Heart left ventricle (tissue), 16 donors: ENCODE results near the gene ARID5B. TPM values are rescaled to one million over a fixed set of nuclear protein-coding genes. Genes with fewer than 3 reads are reported as not detected.

ENCODE experiments used
- ATAC-seq, 4 donors: fragments of 200-7000 bp; cut with Tn5 transposase; one replicate each; pipeline ENCODE4 v1.9.1; 2020 to 2022; ENCODE audit warnings: moderate library complexity in 4 of 4, mild to moderate bottlenecking in 3 of 4, moderate number of reproducible peaks in 1 of 4
- DNase-seq, 5 donors: peaks; one replicate each; pipeline ENCODE4 v3.0.0-alpha.2; 2020
- H3K27ac ChIP-seq, 12 donors: fragments of 200-600 bp; sonication (generic) in 4 of 12; one replicate each; pipeline versions ENCODE4 v1.5.0 to v1.8.0; 2016 to 2022; ENCODE audit warnings: mild to moderate bottlenecking in 2 of 12
- H3K27me3 ChIP-seq, 9 donors: fragments of 200-600 bp; sonication (generic) in 2 of 9; one replicate each; pipeline versions ENCODE4 v1.5.1 to v1.8.0; 2016 to 2022; ENCODE audit warnings: mild to moderate bottlenecking in 3 of 9
- H3K36me3 ChIP-seq, 9 donors: fragments of 200-600 bp; sonication (generic) in 2 of 9; one replicate each; pipeline versions ENCODE4 v1.5.0 to v1.8.0; 2018 to 2022; ENCODE audit warnings: mild to moderate bottlenecking in 2 of 9
- H3K4me1 ChIP-seq, 12 donors: fragments of 200-600 bp; sonication (generic) in 4 of 12; one replicate each; pipeline versions ENCODE4 v1.5.0 to v1.8.0; 2016 to 2022; ENCODE audit warnings: mild to moderate bottlenecking in 3 of 12
- H3K4me3 ChIP-seq, 12 donors: fragments of 200-600 bp; sonication (generic) in 4 of 12; one replicate each; pipeline versions ENCODE4 v1.5.0 to v1.8.0; 2017 to 2022; ENCODE audit warnings: mild to moderate bottlenecking in 9 of 12, moderate library complexity in 4 of 12
- H3K9me3 ChIP-seq, 12 donors: fragments of 200-600 bp; sonication (generic) in 4 of 12; one replicate each; pipeline versions ENCODE4 v1.5.0 to v1.8.0; 2016 to 2022; ENCODE audit warnings: mild to moderate bottlenecking in 1 of 12
- CTCF ChIP-seq, 12 donors: fragments of 200-600 bp; sonication (generic) in 4 of 12; IDR thresholded peaks; one replicate each; pipeline versions ENCODE4 v1.5.0 to v1.8.0; 2018 to 2022; ENCODE audit warnings: antibody characterized with exemption in 12 of 12, mild to moderate bottlenecking in 5 of 12
- POLR2A ChIP-seq, 2 donors: fragments of 450-650 bp; IDR thresholded peaks; one replicate each; pipeline ENCODE4 v1.6.1; 2017; ENCODE audit warnings: antibody characterized with exemption in 2 of 2, mild to moderate bottlenecking in 2 of 2, moderate library complexity in 2 of 2
- WGBS, 4 donors: extraction: QIAGEN DNeasy Blood & Tissue Kit in 2 of 4; methylation state at CpG; one replicate each; pipeline versions ENCODE4 v1.1.5 to v1.1.7; 2013 to 2018; 5-methylcytosine and 5-hydroxymethylcytosine counted together
- intact Hi-C, 10 donors: fragments of 100-400 bp; cut with DNase I; formaldehyde crosslinking; loops; one replicate each; pipeline versions ENCODE4 v1.11.1 to v1.14.2; 2022
- polyA plus RNA-seq, 2 donors: library from polyadenylated mRNA; stranded (reverse); fragments of 200-250 nt; gene quantifications; one replicate each; pipeline ENCODE4 v1.2.3, GENCODE V29; 2013
- total RNA-seq, 9 donors: library from RNA; depleted of rRNA in 2 of 9; stranded (reverse); fragments of >200 nt in 2 of 9; fragmentation: NEBNext Ultra II Directional in 3 of 9; extraction: Animal tissue kit (Norgen Biotek cat#: 25700) in 3 of 9; gene quantifications; one replicate each; pipeline versions ENCODE4 v1.1.0 to v1.2.4, GENCODE V29; 2016 to 2023
- donor health status: ischemic (EF 13 %, LVEDD 7.1; RV severe dilation, severe dysfunction).
- donor health status: healthy with polysubstance abuse.
- donor health status: DM: no; HTN: yes; CAD: no.
- donor health status: DM: no; HTN: no; CAD: no.
- donor health status: ischemic (EF 25% LVEDD 6.9; RV normal size, moderate dysfunction).
- donor health status: ischemic (EF 25% LVEDD 5.7; RV mildly dilated, moderate dysfunction).
- donor health status: healthy.
- donor health status: DM: yes; HTN: yes; CAD: no.
- donor health status: ischemic (EF 35%, LVEDD 5.7; RV mildly dilated, moderate dysfunction).
- donor health status: nonischemic (EF 11% LVEDD 7.7; RV severe dilation, severe dysfunction).
- donor health status: DM: yes; HTN: yes; CAD: no.
- donor health status: PGD.
- donor health status: ischemic (EF 29% LVEDD 5.4; RV normal size, mild dysfunction).
- donor health status: nonischemic (EF 23%, LVEDD 6.1; RV moderate dilation, normal function).

ARID5B gene
- total and polyA plus RNA-seq, 11 donors, result 4.5 to 45.5 (median 26.6) TPM

GRCh38 chr10:61952028-61952674, 50.7 kb downstream of the ARID5B start:
- no peak for TF ChIP-seq POLR2A (IDR thresholded peaks at IDR 0.05)
- TF ChIP-seq CTCF (IDR thresholded peaks at IDR 0.05), result no peak
- H3K36me3 ChIP-seq, result peaks cover 0 to 30% (median 0%) of the 10 kb centered on the region in 9 donors
- WGBS, 4 donors, result 84 to 92% (median 87%) methylated on average over 5 of the region's 5 CpGs

DNA sequence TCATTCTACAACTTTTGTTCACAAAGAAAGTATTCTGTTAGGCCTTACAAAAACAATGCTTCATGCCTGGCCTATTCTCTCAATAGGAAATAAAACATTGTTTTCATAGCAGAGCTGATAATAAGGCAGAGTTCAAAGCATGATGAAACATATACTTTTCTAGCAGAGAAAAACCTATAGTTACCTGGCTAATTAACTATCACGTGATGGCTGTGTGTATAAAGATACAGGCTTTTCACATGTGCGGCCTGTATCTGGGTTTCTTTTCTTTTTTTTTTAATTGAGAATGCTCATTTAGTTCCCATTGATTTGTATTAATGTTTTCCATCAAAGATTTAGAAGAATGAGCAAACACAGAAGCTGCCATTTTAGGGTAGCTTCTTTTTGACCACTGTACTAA, 51.7 kb downstream of the ARID5B start:
- Histone ChIP-seq H3K4me1 (no peaks in the 10 kb centered on the region), H3K27ac (no peak overlapping the region), H3K4me3 (no peak overlapping the region), H3K36me3 (peaks cover 0 to 32% (median 0%) of the 10 kb centered on the region in 9 donors), H3K9me3 (no peaks in the 10 kb centered on the region), H3K27me3 (no peaks in the 10 kb centered on the region)
- intact Hi-C loops, result no loop called here
- WGBS, 4 donors, result 89 to 98% (median 95%) methylated on average over 2 of the region's 2 CpGs
- no peak for DNase-seq
- no peak for ATAC-seq
- no peak for TF ChIP-seq POLR2A (IDR thresholded peaks at IDR 0.05)
- TF ChIP-seq CTCF (IDR thresholded peaks at IDR 0.05), result no peak

More at GRCh38 chr10:61952028-61952674, 50.7 kb downstream of the ARID5B start:
- no peaks in the 10 kb centered on the region for H3K9me3 ChIP-seq
- no peak overlapping the region for H3K27ac ChIP-seq
- ATAC-seq (no peak), DNase-seq (no peak)
- no peak overlapping the region for H3K4me3 ChIP-seq
- no peaks in the 10 kb centered on the region for H3K27me3 ChIP-seq
- no peaks in the 10 kb centered on the region for H3K4me1 ChIP-seq
- intact Hi-C loops, result no loop called here

DNA sequence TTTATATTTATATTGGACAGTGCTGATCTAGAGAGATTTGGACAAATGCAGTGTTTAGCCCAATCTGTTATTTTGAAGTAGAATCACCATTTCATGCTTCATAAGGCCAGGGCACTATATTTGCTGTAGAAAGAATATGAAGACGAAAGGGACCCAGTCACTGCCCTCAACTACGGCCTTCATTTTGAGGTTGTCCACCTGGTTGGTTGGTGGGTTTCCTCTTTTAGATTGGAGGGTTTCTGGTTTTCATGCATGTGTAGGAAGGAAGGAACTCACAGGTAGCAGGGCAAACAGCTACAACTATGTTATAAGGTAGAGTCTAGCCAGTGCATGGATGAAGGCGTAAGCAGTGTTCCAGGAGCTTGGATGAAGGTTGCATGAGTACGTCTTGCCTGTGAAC, 56.3 kb downstream of the ARID5B start:
- WGBS, 4 donors, result 96 to 99% (median 97%) methylated on average over 4 of the region's 4 CpGs
- intact Hi-C loops, result no loop called here

DNA sequence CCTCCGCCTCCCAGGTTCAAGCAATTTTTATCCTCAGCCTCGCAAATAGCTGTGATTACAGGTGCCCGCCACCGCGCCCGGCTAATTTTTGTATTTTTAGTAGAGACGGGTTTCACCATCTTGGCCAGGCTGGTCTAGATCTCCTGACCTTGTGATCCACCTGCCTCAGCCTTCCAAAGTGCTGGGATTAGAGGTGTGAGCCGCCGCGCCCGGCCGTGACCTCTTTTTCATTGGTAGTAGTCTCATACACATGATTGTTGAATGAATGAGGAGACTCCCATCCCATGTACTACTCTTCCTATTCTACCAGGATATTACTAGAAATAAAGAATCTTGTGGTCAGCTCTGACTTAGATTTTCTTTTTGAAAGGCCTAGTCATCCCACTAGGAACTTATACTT, 56.8 kb downstream of the ARID5B start:
- no peak for ATAC-seq
- 95 to 98% (median 98%) methylated on average over 12 of the region's 12 CpGs for WGBS, 4 donors
- Histone ChIP-seq H3K27ac (no peak overlapping the region), H3K9me3 (no peaks in the 10 kb centered on the region), H3K4me1 (peaks cover 0 to 15% (median 0%) of the 10 kb centered on the region in 12 donors), H3K27me3 (no peaks in the 10 kb centered on the region), H3K4me3 (no peak overlapping the region), H3K36me3 (peaks cover 0 to 9% (median 0%) of the 10 kb centered on the region in 9 donors)
- intact Hi-C loops, result no loop called here
- DNase-seq, result no peak
- TF ChIP-seq CTCF (IDR thresholded peaks at IDR 0.05) (no peak), POLR2A (IDR thresholded peaks at IDR 0.05) (no peak)

More for the DNA sequence above, 56.3 kb downstream of the ARID5B start:
- no peaks in the 10 kb centered on the region for H3K9me3 ChIP-seq
- H3K27me3 ChIP-seq, result no peaks in the 10 kb centered on the region
- peaks cover 0 to 9% (median 0%) of the 10 kb centered on the region in 9 donors for H3K36me3 ChIP-seq
- ATAC-seq (no peak), DNase-seq (no peak)
- no peak overlapping the region for H3K27ac ChIP-seq
- TF ChIP-seq CTCF (IDR thresholded peaks at IDR 0.05), result no peak
- TF ChIP-seq POLR2A (IDR thresholded peaks at IDR 0.05), result no peak
- H3K4me1 ChIP-seq, result peaks cover 0 to 15% (median 0%) of the 10 kb centered on the region in 12 donors
- H3K4me3 ChIP-seq, result no peak overlapping the region
